Measurements from ENCODE around the gene ST6GAL1. TPM values are rescaled to one million over a fixed set of nuclear protein-coding genes. Genes with fewer than 3 reads are reported as not detected.
A peak's percentile ranks its signal among the peaks of the same experiment; 100 is the strongest.

Gene ST6GAL1
- total and polyA plus RNA-seq, 10 of the 15 experiments (the other 5 are each of a cell fraction or from before 2014, with no cell fraction given): 74.2 to 248 (median 149) TPM

DNA sequence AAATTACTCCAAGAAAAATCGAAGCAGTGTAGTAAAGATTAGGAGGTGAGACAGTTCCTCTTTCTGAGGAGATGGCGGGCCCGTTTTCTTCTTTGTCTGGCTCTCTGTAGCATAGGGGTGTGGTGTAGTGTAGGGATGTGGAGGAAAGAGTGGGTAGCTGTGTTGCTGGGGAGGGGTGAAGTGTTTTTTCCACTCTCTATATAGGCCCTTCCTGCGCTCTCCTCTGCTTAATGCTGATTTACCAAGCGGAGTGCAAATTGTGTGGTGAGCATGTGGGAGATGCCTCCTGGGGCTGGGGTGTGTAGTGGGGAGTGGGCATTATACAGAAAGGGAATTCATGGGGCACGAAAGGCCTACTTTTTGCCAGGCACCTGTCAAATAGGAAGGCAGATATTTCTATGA is 94.9 kb downstream of the ST6GAL1 start (continued):
- TF ChIP-seq, protein P1, sequence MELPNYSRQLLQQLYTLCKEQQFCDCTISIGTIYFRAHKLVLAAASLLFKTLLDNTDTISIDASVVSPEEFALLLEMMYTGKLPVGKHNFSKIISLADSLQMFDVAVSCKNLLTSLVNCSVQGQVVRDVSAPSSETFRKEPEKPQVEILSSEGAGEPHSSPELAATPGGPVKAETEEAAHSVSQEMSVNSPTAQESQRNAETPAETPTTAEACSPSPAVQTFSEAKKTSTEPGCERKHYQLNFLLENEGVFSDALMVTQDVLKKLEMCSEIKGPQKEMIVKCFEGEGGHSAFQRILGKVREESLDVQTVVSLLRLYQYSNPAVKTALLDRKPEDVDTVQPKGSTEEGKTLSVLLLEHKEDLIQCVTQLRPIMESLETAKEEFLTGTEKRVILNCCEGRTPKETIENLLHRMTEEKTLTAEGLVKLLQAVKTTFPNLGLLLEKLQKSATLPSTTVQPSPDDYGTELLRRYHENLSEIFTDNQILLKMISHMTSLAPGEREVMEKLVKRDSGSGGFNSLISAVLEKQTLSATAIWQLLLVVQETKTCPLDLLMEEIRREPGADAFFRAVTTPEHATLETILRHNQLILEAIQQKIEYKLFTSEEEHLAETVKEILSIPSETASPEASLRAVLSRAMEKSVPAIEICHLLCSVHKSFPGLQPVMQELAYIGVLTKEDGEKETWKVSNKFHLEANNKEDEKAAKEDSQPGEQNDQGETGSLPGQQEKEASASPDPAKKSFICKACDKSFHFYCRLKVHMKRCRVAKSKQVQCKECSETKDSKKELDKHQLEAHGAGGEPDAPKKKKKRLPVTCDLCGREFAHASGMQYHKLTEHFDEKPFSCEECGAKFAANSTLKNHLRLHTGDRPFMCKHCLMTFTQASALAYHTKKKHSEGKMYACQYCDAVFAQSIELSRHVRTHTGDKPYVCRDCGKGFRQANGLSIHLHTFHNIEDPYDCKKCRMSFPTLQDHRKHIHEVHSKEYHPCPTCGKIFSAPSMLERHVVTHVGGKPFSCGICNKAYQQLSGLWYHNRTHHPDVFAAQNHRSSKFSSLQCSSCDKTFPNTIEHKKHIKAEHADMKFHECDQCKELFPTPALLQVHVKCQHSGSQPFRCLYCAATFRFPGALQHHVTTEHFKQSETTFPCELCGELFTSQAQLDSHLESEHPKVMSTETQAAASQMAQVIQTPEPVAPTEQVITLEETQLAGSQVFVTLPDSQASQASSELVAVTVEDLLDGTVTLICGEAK (IDR thresholded peaks at IDR 0.05; ENCODE audit: borderline replicate concordance): no peak
- TF ChIP-seq MEF2B (IDR thresholded peaks at IDR 0.05; ENCODE audit: partially characterized antibody, poor library complexity, severe bottlenecking) (no peak), POLR2A (IDR thresholded peaks at IDR 0.05; ENCODE audit: low read depth, low read length) (no peak; the same call in 1 of the 2 replicates), RCOR1 (conservative IDR thresholded peaks at IDR 0.05; ENCODE audit: low read depth, low read length) (no peak), HDAC2 (IDR thresholded peaks at IDR 0.05) (no peak), PAX5 (IDR thresholded peaks at IDR 0.05; ENCODE audit: borderline replicate concordance, low read depth, low read length) (no peak), ZBED1 (IDR thresholded peaks at IDR 0.05; ENCODE audit: borderline replicate concordance) (peak; percentile 69; the same call in 1 of the 2 replicates), POU2F2 (IDR thresholded peaks at IDR 0.05; ENCODE audit: borderline replicate concordance, low read depth, low read length) (peak; percentile 62; the same call in 1 of the 3 replicates), SMAD1 (IDR thresholded peaks at IDR 0.05; ENCODE audit: low read depth, partially characterized antibody) (peak; percentile 72), CBX3 (IDR thresholded peaks at IDR 0.05; ENCODE audit: borderline replicate concordance, low read depth) (no peak), EZH2 (IDR thresholded peaks at IDR 0.05; ENCODE audit: borderline replicate concordance, control insufficient read depth, low read depth, low read length) (no peak), LARP7 (IDR thresholded peaks at IDR 0.05) (no peak), CBFB (IDR thresholded peaks at IDR 0.05; ENCODE audit: low read depth) (0 out of 2 replicates have a peak, but pooled peaks have one; percentile 21), CHD1 (IDR thresholded peaks at IDR 0.05; ENCODE audit: low read depth, low read length) (no peak; the same call in 1 of the 2 replicates), MXI1 (IDR thresholded peaks at IDR 0.05; ENCODE audit: low read depth, low read length) (peak; percentile 1; the same call in 1 of the 2 replicates), WRNIP1 (IDR thresholded peaks at IDR 0.05; ENCODE audit: borderline replicate concordance, low read depth, low read length) (no peak), TCF7 (IDR thresholded peaks at IDR 0.05; ENCODE audit: borderline replicate concordance) (no peak)
- TF ChIP-seq, protein P2, sequence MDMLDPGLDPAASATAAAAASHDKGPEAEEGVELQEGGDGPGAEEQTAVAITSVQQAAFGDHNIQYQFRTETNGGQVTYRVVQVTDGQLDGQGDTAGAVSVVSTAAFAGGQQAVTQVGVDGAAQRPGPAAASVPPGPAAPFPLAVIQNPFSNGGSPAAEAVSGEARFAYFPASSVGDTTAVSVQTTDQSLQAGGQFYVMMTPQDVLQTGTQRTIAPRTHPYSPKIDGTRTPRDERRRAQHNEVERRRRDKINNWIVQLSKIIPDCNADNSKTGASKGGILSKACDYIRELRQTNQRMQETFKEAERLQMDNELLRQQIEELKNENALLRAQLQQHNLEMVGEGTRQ (IDR thresholded peaks at IDR 0.05; ENCODE audit: borderline replicate concordance, low read depth, low read length): no peak
- TF ChIP-seq, protein P3, sequence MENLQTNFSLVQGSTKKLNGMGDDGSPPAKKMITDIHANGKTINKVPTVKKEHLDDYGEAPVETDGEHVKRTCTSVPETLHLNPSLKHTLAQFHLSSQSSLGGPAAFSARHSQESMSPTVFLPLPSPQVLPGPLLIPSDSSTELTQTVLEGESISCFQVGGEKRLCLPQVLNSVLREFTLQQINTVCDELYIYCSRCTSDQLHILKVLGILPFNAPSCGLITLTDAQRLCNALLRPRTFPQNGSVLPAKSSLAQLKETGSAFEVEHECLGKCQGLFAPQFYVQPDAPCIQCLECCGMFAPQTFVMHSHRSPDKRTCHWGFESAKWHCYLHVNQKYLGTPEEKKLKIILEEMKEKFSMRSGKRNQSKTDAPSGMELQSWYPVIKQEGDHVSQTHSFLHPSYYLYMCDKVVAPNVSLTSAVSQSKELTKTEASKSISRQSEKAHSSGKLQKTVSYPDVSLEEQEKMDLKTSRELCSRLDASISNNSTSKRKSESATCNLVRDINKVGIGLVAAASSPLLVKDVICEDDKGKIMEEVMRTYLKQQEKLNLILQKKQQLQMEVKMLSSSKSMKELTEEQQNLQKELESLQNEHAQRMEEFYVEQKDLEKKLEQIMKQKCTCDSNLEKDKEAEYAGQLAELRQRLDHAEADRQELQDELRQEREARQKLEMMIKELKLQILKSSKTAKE (IDR thresholded peaks at IDR 0.05; ENCODE audit: low read depth, poor library complexity, severe bottlenecking): no peak
- TF ChIP-seq, protein P4, sequence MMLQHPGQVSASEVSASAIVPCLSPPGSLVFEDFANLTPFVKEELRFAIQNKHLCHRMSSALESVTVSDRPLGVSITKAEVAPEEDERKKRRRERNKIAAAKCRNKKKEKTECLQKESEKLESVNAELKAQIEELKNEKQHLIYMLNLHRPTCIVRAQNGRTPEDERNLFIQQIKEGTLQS (IDR thresholded peaks at IDR 0.05; ENCODE audit: borderline replicate concordance, extremely low read depth, low read depth, low read length): no peak
- TF ChIP-seq, protein P5, sequence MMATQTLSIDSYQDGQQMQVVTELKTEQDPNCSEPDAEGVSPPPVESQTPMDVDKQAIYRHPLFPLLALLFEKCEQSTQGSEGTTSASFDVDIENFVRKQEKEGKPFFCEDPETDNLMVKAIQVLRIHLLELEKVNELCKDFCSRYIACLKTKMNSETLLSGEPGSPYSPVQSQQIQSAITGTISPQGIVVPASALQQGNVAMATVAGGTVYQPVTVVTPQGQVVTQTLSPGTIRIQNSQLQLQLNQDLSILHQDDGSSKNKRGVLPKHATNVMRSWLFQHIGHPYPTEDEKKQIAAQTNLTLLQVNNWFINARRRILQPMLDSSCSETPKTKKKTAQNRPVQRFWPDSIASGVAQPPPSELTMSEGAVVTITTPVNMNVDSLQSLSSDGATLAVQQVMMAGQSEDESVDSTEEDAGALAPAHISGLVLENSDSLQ (IDR thresholded peaks at IDR 0.05): no peak

All from GM12878 (cell line).